AG04450 (cell line): ENCODE measurements around the gene MARK2. TPM values are rescaled to one million over a fixed set of nuclear protein-coding genes. Genes with fewer than 3 reads are reported as not detected.

Source experiments
- CTCF ChIA-PET: fragments of 300-600, 350-600 bp; formaldehyde crosslinking; extraction: SDS; loops from one replicate; lab custom pipeline; 2022; ENCODE audit warnings: antibody characterized with exemption, inconsistent platforms; lab: Charles Lee
- POLR2A ChIA-PET: fragments of 350-600 bp; formaldehyde crosslinking; extraction: SDS; loops from one replicate; lab custom pipeline; 2021; ENCODE audit warnings: antibody characterized with exemption, inconsistent platforms; lab: Yijun Ruan, JAX
- DNase-seq: peaks from one replicate; pipeline ENCODE4 v3.0.0-alpha.2; 2011; ENCODE audit warnings: low read depth, low spot score
- H3K27ac ChIP-seq: one replicate; pipeline ENCODE4 v1.5.1; 2012; ENCODE audit warnings: low read depth, low read length, control low read depth
- H3K27me3 ChIP-seq: one replicate; pipeline ENCODE4 v1.6.0; 2012; ENCODE audit warnings: low read length; ENCODE audit not compliant: control insufficient read depth, insufficient read depth
- H3K4me3 ChIP-seq: 2 replicates; pipeline ENCODE4 v1.5.1; 2011; ENCODE audit warnings: mild to moderate bottlenecking, low read depth, low read length, control low read depth
- H3K9me3 ChIP-seq: 2 replicates; pipeline ENCODE4 v1.5.1; 2012; ENCODE audit warnings: low read length; ENCODE audit not compliant: control insufficient read depth, insufficient read depth
- polyA plus RNA-seq: library from polyadenylated mRNA; depleted of rRNA; stranded (reverse); fragments of >200 nt; gene quantifications from 2 replicates; pipeline ENCODE4 v1.2.3, GENCODE V29; 2011
- TF ChIP-seq, protein P1 (sequence below): IDR thresholded peaks from 2 replicates; pipeline ENCODE4 v1.5.1; 2011; ENCODE audit warnings: low read depth, low read length, control low read depth, inconsistent platforms

MARK2 gene
- polyA plus RNA-seq, 1 experiment, result 16.5 TPM

DNA sequence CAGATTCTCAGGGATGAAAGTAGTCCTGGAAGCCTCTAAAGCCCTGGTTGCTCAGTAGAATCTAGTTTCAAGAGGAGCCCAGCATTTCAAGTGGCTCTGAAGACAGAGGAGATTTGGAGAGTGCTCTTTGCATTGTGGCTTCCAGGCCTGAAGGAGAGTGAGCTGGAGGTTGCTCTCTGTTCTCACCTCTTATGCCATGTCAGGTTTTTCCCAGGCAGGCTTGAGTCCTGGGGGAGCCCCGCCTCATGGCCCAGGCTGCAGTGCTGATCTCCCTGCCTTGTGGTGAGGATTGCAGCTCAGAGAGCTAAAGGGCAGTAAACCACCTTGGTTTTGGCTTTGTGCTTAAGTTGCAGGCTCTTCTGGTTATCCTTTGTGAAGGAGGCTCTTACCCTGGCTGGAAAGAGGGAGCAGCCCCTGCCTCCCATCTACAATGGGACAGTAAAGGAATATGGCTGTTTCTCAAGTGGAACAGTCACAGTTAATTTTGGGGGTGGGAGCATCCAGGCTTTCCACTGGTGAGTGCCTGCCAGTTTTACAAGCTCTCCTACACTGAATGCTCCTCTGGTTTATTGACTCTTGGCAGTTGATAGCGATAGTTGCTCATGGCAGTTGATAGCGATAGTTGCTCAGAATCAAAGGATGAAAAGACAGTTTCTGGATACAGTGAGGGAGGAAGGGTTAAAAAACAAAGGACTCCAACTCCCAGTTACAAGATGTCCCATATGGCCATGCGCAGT is 45.5 kb downstream of the MARK2 start:
- H3K27me3 ChIP-seq, result no peaks in the 10 kb centered on the region
- CTCF ChIA-PET, result interaction anchor here (0.9 to 1.4 kb wide), 2 partner anchors 48 to 61 kb away, joined by 3 to 4 read pairs; no protein-coding TSS in a partner anchor
- TF ChIP-seq, protein P1, sequence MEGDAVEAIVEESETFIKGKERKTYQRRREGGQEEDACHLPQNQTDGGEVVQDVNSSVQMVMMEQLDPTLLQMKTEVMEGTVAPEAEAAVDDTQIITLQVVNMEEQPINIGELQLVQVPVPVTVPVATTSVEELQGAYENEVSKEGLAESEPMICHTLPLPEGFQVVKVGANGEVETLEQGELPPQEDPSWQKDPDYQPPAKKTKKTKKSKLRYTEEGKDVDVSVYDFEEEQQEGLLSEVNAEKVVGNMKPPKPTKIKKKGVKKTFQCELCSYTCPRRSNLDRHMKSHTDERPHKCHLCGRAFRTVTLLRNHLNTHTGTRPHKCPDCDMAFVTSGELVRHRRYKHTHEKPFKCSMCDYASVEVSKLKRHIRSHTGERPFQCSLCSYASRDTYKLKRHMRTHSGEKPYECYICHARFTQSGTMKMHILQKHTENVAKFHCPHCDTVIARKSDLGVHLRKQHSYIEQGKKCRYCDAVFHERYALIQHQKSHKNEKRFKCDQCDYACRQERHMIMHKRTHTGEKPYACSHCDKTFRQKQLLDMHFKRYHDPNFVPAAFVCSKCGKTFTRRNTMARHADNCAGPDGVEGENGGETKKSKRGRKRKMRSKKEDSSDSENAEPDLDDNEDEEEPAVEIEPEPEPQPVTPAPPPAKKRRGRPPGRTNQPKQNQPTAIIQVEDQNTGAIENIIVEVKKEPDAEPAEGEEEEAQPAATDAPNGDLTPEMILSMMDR, result no peak
- POLR2A ChIA-PET, result no interaction called here
- no peak for DNase-seq
- no peaks in the 10 kb centered on the region for H3K9me3 ChIP-seq
- H3K4me3 ChIP-seq, result no peak overlapping the region
- no peak overlapping the region for H3K27ac ChIP-seq

DNA sequence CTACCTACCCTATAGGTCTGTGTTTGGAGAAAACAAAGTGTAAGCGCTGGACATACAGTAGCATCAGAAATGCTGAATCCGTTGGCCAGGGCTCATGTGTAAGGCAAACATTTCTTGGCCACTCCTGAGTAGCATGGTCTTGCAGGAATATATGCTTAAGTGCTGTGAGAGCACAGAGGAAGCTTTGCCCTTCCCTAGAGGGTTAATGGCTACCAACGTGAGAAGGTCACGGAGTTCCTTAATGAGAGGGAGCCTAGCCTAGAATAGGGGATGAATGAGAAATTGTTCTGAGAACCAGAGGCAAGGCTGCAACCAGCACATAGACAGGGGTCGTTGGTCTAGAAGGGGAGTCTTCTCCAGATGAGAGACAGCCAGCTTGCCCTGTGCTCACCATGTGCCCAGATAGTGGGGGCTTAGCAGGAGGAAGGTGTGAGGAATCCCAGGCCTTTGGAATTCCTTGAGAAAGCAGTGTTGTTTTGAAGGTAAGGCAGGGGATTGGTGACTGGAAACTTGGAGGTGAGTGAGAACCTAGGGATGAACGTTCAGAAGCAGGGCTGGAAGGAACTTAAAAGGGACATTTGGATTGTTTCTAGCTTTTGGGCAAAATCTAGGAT is 48.6 kb downstream of the MARK2 start:
- ChIA-PET CTCF (interaction anchor here (1.1 to 1.6 kb wide), 2 partner anchors 10 to 50 kb away, joined by 4 read pairs; no protein-coding TSS in a partner anchor), POLR2A (interaction anchor here (0.6 kb wide), 1 partner anchor 66 kb away, joined by 3 read pairs; no protein-coding TSS in a partner anchor)

DNA sequence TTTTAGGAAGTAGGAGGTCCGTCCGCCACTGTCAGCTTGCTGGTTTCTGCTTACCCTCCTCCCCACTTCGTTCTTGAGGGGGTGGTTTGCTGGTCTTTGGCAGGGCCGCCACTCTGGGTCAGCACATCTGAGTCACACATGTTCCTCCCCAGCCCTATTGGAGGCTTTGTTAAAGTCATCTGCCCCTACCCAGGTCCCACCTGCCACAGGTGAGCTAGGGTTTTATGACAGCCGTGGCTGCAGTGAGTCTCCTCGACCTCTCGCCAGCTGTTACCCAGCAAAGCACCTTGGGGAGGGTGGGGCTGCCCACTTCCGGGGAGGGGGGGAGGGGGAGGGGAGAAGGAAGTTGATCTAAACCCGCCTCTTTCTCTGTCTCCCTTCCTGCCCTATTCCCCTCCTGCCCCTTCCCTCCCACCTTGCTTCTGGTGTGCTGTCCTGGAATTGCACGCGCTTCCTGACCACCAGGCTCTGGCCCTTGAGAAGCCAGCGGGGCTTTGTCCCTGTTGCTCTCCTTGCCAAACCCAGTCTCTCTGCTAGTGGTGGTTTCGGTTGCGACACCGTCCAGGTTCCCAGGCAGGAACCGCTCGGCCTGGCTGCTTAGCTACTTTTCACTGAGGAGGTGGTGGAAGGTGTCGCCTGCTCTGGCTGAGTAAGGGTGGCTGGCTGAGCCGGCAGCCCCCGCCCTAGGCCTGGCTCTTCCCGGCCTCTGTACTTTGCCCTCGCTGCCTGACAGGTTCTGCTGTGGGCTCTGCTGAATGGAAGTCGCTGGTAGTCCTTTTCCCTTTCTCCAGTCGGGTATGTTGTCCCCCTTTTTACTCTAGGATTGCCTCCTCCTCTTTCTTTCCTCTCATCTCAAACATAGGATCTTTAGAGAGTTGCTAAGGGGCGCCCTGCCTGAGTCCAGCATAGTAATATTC is 49.5 kb downstream of the MARK2 start:
- CTCF ChIA-PET, result no interaction called here
- POLR2A ChIA-PET, result no interaction called here
- no peak overlapping the region for H3K4me3 ChIP-seq
- H3K27ac ChIP-seq, result peak overlapping the region; percentile 11
- H3K9me3 ChIP-seq, result no peaks in the 10 kb centered on the region
- DNase-seq, result no peak
- no peaks in the 10 kb centered on the region for H3K27me3 ChIP-seq
- TF ChIP-seq, protein P1, result no peak

More for the DNA sequence above, 48.6 kb downstream of the MARK2 start:
- no peak overlapping the region for H3K4me3 ChIP-seq
- H3K9me3 ChIP-seq, result no peaks in the 10 kb centered on the region
- TF ChIP-seq, protein P1, result no peak
- H3K27me3 ChIP-seq, result no peaks in the 10 kb centered on the region
- DNase-seq, result no peak
- H3K27ac ChIP-seq, result no peak overlapping the region

DNA sequence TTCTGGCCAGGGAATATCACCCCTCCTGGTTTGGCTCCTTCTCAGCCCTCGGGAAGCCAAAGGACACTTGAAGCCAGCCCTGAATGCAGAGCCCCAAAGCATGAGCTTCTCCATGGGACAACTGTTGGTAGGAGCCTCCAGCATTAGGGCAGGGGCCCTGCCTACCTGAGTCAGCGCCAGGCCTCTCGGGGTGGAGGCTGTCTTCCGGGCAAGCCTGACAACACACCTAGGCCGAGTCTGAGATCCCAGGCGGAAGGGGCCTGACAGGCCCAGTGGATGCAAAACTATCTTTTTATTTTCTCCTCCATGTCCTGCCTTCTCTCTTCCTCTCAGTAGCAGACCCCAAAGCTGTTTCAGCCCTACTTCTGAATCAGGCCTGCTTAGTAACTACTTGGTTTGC is 50.4 kb downstream of the MARK2 start:
- POLR2A ChIA-PET, result no interaction called here
- no peaks in the 10 kb centered on the region for H3K9me3 ChIP-seq
- no peak overlapping the region for H3K27ac ChIP-seq
- no peak for DNase-seq
- CTCF ChIA-PET, result no interaction called here
- TF ChIP-seq, protein P1, result no peak
- H3K27me3 ChIP-seq, result no peaks in the 10 kb centered on the region
- H3K4me3 ChIP-seq, result no peak overlapping the region
